GM12872 (cell line): Measurements from ENCODE around the gene CFAP70.

Source experiments
- CTCF ChIP-seq: IDR thresholded peaks from 3 replicates; pipeline ENCODE4 v1.5.1; 2011; ENCODE audit warnings: low read depth, mild to moderate bottlenecking, low read length, moderate library complexity; ENCODE audit not compliant: insufficient read depth

The CFAP70 gene

GRCh38 chr10:73210395-73211105, 148.1 kb downstream of the CFAP70 start:
- no peak for TF ChIP-seq CTCF

- TF ChIP-seq CTCF = no peak
These were observed 149.0 kb downstream of the CFAP70 start for GRCh38 chr10:73209705-73210104.

- TF ChIP-seq CTCF = no peak
These were observed 150.8 kb downstream of the CFAP70 start for GRCh38 chr10:73207883-73208282.

- no peak for TF ChIP-seq CTCF
These were observed 152.3 kb downstream of the CFAP70 start for GRCh38 chr10:73206385-73206784.

- no peak for TF ChIP-seq CTCF
These were observed 152.8 kb downstream of the CFAP70 start for GRCh38 chr10:73205890-73206289.

GRCh38 chr10:73205081-73205480, 153.6 kb downstream of the CFAP70 start:
- TF ChIP-seq CTCF = no peak
